ENCODE results near the gene INSR. TPM values are rescaled to one million over a fixed set of nuclear protein-coding genes. Genes with fewer than 3 reads are reported as not detected.
"Not testable (repeated sequence)": the region's sequence is repeated elsewhere in the genome, so short reads cannot be mapped to it uniquely, and the experiment has no call there.

The INSR gene
- total RNA-seq, 2 donors from 2014 or later: 58.7 to 62.2 TPM

DNA sequence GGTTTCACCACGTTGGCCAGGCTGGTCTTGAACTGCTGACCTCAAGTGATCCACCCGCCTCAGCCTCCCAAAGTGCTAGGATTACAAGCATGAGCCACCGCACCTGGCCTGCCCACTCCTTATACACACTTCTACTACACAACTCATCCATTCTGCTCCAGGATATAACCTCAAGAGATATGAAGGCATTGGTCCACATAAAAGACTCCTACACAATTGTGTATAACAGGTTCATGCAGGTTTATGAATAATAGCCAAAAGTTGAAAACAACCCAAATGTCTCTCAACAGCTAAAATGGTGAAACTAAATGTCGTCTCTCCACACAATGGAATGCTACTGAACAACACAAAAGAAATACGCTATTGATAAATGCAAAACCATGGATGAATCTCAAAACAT, 58.1 kb downstream of the INSR start:
- no peaks in the 10 kb centered on the region for H3K4me1 ChIP-seq
- TF ChIP-seq, protein P1, sequence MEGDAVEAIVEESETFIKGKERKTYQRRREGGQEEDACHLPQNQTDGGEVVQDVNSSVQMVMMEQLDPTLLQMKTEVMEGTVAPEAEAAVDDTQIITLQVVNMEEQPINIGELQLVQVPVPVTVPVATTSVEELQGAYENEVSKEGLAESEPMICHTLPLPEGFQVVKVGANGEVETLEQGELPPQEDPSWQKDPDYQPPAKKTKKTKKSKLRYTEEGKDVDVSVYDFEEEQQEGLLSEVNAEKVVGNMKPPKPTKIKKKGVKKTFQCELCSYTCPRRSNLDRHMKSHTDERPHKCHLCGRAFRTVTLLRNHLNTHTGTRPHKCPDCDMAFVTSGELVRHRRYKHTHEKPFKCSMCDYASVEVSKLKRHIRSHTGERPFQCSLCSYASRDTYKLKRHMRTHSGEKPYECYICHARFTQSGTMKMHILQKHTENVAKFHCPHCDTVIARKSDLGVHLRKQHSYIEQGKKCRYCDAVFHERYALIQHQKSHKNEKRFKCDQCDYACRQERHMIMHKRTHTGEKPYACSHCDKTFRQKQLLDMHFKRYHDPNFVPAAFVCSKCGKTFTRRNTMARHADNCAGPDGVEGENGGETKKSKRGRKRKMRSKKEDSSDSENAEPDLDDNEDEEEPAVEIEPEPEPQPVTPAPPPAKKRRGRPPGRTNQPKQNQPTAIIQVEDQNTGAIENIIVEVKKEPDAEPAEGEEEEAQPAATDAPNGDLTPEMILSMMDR (IDR thresholded peaks at IDR 0.05): no peak
- H3K27ac ChIP-seq: no peak overlapping the region
- no peak overlapping the region for H3K4me3 ChIP-seq
- intact Hi-C loops (cut with DNase I): no loop called here
- H3K9me3 ChIP-seq: no peaks in the 10 kb centered on the region
- no peak for DNase-seq
- H3K36me3 ChIP-seq: no peaks in the 10 kb centered on the region
- H3K27me3 ChIP-seq: no peaks in the 10 kb centered on the region
- no peak overlapping the region for H3K9ac ChIP-seq (ENCODE audit: low read depth in 2 of 2, low read length in 2 of 2)

- H3K27ac ChIP-seq: no peak overlapping the region
- no peaks in the 10 kb centered on the region for H3K9me3 ChIP-seq
- no peaks in the 10 kb centered on the region for H3K27me3 ChIP-seq
- intact Hi-C loops (cut with DNase I): no loop called here
- H3K4me3 ChIP-seq: no peak overlapping the region
- H3K9ac ChIP-seq (ENCODE audit: low read depth in 2 of 2, low read length in 2 of 2): no peak overlapping the region
- no peaks in the 10 kb centered on the region for H3K36me3 ChIP-seq
- no peaks in the 10 kb centered on the region for H3K4me1 ChIP-seq
- DNase-seq: no peak
- TF ChIP-seq, protein P1 (IDR thresholded peaks at IDR 0.05): no peak
These were observed 63.4 kb downstream of the INSR start for GRCh38 chr19:7230826-7231225.

DNA sequence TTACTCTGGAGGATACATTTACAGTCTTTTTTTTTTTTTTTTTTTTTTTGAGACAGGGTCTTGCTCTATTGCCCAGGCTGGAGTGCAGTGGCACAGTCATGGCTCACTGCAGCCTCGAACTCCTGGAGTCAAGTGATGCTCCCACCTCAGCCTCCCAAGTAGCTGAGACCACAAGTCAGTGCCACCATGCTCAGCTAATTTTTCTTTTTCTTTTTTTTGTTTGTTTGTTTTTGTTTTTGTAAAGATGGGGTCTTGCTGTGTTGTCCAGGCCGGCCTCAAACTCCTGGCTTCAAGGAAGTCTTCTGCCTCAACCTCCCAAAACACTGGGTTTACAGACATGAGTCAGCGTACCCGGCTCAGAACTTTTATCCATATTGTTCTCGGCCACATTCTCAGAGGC, 64.5 kb downstream of the INSR start:
- no peaks in the 10 kb centered on the region for H3K9me3 ChIP-seq
- no peak overlapping the region for H3K9ac ChIP-seq (ENCODE audit: low read depth in 2 of 2, low read length in 2 of 2)
- H3K4me3 ChIP-seq: no peak overlapping the region
- TF ChIP-seq, protein P1 (IDR thresholded peaks at IDR 0.05): no peak
- H3K36me3 ChIP-seq: no peaks in the 10 kb centered on the region
- intact Hi-C loops (cut with DNase I): no loop called here
- no peak for DNase-seq
- no peaks in the 10 kb centered on the region for H3K27me3 ChIP-seq
- no peak overlapping the region for H3K27ac ChIP-seq
- H3K4me1 ChIP-seq: no peaks in the 10 kb centered on the region

GRCh38 chr19:7228935-7229541, 65.2 kb downstream of the INSR start:
- no peak overlapping the region for H3K9ac ChIP-seq (ENCODE audit: low read depth in 2 of 2, low read length in 2 of 2)
- H3K27me3 ChIP-seq: no peaks in the 10 kb centered on the region
- H3K9me3 ChIP-seq: no peaks in the 10 kb centered on the region
- no peaks in the 10 kb centered on the region for H3K4me1 ChIP-seq
- H3K27ac ChIP-seq: no peak overlapping the region
- H3K4me3 ChIP-seq: no peak overlapping the region
- DNase-seq: no peak
- TF ChIP-seq, protein P1 (IDR thresholded peaks at IDR 0.05): no peak
- no peaks in the 10 kb centered on the region for H3K36me3 ChIP-seq
- intact Hi-C loops (cut with DNase I): no loop called here

DNA sequence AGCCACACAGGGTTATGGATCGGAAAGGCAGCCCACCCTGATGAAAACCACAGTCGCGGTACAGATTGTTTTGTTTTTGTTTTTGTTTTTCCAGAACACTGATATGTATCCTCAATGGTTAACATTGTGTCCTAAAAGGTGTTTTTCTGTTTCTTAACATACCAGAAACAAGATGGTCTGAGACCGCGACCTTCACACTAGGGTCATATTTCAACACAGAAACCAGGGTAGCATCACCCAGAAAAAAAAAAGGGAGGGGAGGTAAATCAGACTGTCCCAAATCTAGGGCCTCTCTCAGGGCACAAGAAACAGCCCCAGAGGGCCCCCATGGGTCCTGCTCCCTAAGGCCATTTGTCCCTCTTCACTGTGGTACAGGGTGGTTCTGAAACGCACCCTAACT, 66.5 kb downstream of the INSR start:
- Histone ChIP-seq H3K4me1 (no peaks in the 10 kb centered on the region), H3K36me3 (no peaks in the 10 kb centered on the region), H3K27ac (no peak overlapping the region), H3K4me3 (no peak overlapping the region), H3K27me3 (no peaks in the 10 kb centered on the region), H3K9me3 (no peaks in the 10 kb centered on the region), H3K9ac (ENCODE audit: low read depth in 2 of 2, low read length in 2 of 2) (no peak overlapping the region)
- DNase-seq: no peak
- TF ChIP-seq, protein P1 (IDR thresholded peaks at IDR 0.05): no peak
- intact Hi-C loops (cut with DNase I): no loop called here

- H3K4me1 ChIP-seq; H3K27ac ChIP-seq; H3K27me3 ChIP-seq; H3K4me3 ChIP-seq; H3K9me3 ChIP-seq; H3K36me3 ChIP-seq; intact Hi-C loops (cut with DNase I); H3K9ac ChIP-seq (ENCODE audit: low read depth in 2 of 2, low read length in 2 of 2); DNase-seq: not testable (repeated sequence)
These were observed 67.1 kb downstream of the INSR start for GRCh38 chr19:7227149-7227548.

Data from colonic mucosa (tissue), 4 donors.